Stomach (tissue), 9 donors: Measurements from ENCODE around the gene CYBA. TPM values are rescaled to one million over a fixed set of nuclear protein-coding genes. Genes with fewer than 3 reads are reported as not detected.

Experiments used
- DNase-seq, 2 donors: peaks; one replicate each; pipeline versions ENCODE4 v3.0.0 to v3.0.0-alpha.2; 2013 to 2019
- H3K27ac ChIP-seq, 5 donors: fragments of 200-600 bp in 4 of 5; sonication (generic) in 4 of 5; one replicate each; pipeline ENCODE4 v1.5.1; 2013 to 2019; ENCODE audit warnings: mild to moderate bottlenecking in 1 of 5, moderate library complexity in 1 of 5
- H3K27me3 ChIP-seq, 3 donors: fragments of 200-600 bp; sonication (generic); one replicate each; pipeline ENCODE4 v1.5.1; 2017 to 2019; ENCODE audit warnings: mixed run types in 1 of 3
- H3K36me3 ChIP-seq, 4 donors: fragments of 200-600 bp; sonication (generic); 1 replicate in 3 of 4; 2 replicates in 1 of 4; pipeline ENCODE4 v1.5.1; 2016 to 2019
- H3K4me1 ChIP-seq, 4 donors: fragments of 200-600 bp; sonication (generic); one replicate each; pipeline ENCODE4 v1.5.1; 2016 to 2019
- H3K4me3 ChIP-seq, 4 donors: fragments of 200-600 bp; sonication (generic) in 3 of 4; one replicate each; pipeline ENCODE4 v1.5.1; 2016 to 2019; ENCODE audit warnings: mild to moderate bottlenecking in 1 of 4
- H3K9me3 ChIP-seq, 4 donors: fragments of 200-600 bp; sonication (generic); one replicate each; pipeline ENCODE4 v1.5.1; 2016 to 2019
- EP300 ChIP-seq: sonication (generic); formaldehyde crosslinking; IDR thresholded peaks from one replicate; pipeline ENCODE4 v1.6.1; 2017; ENCODE audit warnings: antibody characterized with exemption
- POLR2A ChIP-seq, 4 donors: fragments of 450-650 bp; IDR thresholded peaks; one replicate each; pipeline ENCODE4 v1.6.1; 2016; ENCODE audit warnings: antibody characterized with exemption in 4 of 4, control low read depth in 2 of 4, mild to moderate bottlenecking in 1 of 4, moderate library complexity in 1 of 4
- POLR2AphosphoS5 ChIP-seq, 3 donors: sonication (generic); formaldehyde crosslinking; IDR thresholded peaks; one replicate each; pipeline ENCODE4 v1.6.1; 2016; ENCODE audit warnings: antibody characterized with exemption in 3 of 3
- WGBS, 5 donors: extraction: QIAGEN DNeasy Blood & Tissue Kit in 3 of 5; methylation state at CpG; one replicate each; pipeline versions ENCODE4 v1.1.5 to v1.1.7; 2013 to 2018; 5-methylcytosine and 5-hydroxymethylcytosine counted together
- intact Hi-C: fragments of 100-400 bp; cut with DNase I; formaldehyde crosslinking; loops from one replicate; pipeline ENCODE4 v1.15.1; 2023; ENCODE audit warnings: low total_unique reads
- polyA plus RNA-seq, 3 donors: library from polyadenylated mRNA; stranded (reverse); fragments of 200-250 nt; gene quantifications; one replicate each; pipeline ENCODE4 v1.2.3, GENCODE V29; 2013
- total RNA-seq, 5 donors: library from RNA; depleted of rRNA; stranded (reverse); fragments of >200 nt; gene quantifications; one replicate each; pipeline versions ENCODE4 v1.1.0 to v1.2.3, GENCODE V29; 2014 to 2016
- TF ChIP-seq, protein P1 (sequence below), 7 experiments: fragments of 450-650 bp in 4 of 7; fragments of 200-600 bp in 3 of 7; sonication (generic) in 3 of 7; IDR thresholded peaks; one replicate each; pipeline ENCODE4 v1.5.1; 2016 to 2019; ENCODE audit warnings: antibody characterized with exemption in 7 of 7, control low read depth in 2 of 7, mild to moderate bottlenecking in 1 of 7
- donor health status: healthy with polysubstance abuse.
- donor health status: Bipolar disorder and iron deficiency.
- donor health status: healthy.

CYBA gene
- total and polyA plus RNA-seq, 8 donors = 21.0 to 480 (median 162) TPM

DNA sequence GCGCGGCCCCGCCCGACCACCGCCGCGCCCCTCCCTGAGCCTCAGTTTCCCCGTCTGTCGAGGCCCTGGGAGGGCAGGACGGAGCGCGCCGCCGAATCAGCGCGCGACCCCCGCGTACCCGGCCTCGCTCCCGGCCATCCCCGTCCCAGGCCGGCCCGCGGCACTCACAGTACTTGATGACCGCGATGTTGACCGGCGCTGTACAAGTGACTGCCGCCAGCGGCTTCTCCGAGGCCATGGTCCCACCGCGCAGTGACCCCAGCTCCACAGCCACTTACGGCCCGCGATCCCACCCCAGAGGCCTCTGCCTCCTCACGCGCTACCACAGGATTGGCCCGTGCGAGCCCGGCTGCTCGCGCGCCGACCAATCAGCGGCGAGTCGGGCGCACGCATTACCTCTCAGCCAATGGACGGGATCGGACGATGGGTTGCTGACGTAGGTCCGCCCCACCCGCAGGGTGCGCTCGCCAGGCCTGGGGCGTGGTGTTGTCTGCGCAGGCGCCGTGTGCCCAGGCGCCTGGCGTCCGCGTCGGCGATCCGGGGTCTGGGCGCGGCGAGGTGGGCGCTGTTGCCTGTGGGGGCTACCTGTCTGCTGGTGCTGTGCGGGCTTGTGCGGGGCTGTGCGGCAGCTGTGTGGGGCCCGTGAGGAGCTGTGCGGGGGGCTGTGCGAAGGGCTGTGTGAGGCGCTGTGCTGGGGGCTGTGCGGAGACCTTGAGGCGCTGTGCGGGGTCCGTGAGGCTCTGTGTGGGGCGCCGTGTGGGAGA, 12.2 kb upstream of the CYBA start, which contains the start of gene MVD:
Gene MVD (minus strand): TSS at position 249 of the 764 bp plus-strand sequence. CDS start 11 bp downstream, at position 238.
- intact Hi-C loops = no loop called here

DNA sequence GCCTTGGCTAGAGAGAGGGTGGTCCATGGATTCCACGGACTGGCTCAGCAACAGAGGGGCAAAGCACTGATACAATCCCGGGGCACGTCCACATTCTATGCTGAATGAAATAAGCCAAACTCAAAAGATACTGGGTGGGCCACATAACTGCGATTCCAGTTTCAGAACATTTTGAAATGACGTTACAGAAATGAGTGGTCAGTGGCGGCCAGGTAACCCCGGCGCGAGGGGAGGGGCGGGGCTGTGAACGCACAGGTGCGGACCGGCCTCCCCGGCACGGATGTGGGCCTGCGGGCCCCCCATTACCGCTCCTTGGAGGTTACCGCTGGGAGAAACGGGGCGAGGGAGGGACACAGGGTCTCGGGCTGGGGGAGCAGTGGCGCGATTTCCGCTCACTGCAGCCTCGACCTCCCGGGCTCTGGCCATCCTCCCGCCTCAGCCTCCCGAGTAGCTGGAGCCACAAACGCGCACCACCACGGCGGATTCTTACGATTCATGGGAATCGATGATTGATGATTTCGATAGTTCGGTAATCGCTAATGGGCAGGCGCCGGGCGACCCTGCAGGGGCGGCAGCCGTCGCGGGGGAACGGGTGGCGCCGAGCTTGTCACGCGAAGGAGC, 11.5 kb upstream of the CYBA start:
- Histone ChIP-seq H3K27ac (peak overlapping the region; percentile 90 to 96 (median 94)), H3K27me3 (no peaks in the 10 kb centered on the region), H3K36me3 (peaks cover 3 to 16% (median 12%) of the 10 kb centered on the region in 4 donors), H3K4me3 (peak overlapping the region; percentile 79 to 96 (median 94)), H3K9me3 (no peaks in the 10 kb centered on the region), H3K4me1 (peaks cover 12 to 44% (median 24%) of the 10 kb centered on the region in 4 donors)
- intact Hi-C loops = no loop called here
- 1 to 2% (median 1%) methylated on average over 30 to 49 of the region's 49 CpGs for WGBS, 5 donors
- DNase-seq = no peak
- no peak for TF ChIP-seq EP300
- TF ChIP-seq POLR2A (IDR thresholded peaks at IDR 0.05) = no peak
- TF ChIP-seq, protein P1, sequence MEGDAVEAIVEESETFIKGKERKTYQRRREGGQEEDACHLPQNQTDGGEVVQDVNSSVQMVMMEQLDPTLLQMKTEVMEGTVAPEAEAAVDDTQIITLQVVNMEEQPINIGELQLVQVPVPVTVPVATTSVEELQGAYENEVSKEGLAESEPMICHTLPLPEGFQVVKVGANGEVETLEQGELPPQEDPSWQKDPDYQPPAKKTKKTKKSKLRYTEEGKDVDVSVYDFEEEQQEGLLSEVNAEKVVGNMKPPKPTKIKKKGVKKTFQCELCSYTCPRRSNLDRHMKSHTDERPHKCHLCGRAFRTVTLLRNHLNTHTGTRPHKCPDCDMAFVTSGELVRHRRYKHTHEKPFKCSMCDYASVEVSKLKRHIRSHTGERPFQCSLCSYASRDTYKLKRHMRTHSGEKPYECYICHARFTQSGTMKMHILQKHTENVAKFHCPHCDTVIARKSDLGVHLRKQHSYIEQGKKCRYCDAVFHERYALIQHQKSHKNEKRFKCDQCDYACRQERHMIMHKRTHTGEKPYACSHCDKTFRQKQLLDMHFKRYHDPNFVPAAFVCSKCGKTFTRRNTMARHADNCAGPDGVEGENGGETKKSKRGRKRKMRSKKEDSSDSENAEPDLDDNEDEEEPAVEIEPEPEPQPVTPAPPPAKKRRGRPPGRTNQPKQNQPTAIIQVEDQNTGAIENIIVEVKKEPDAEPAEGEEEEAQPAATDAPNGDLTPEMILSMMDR (IDR thresholded peaks at IDR 0.05) = no peak
- no peak for TF ChIP-seq POLR2AphosphoS5 (IDR thresholded peaks at IDR 0.05)

More for the DNA sequence above, 12.2 kb upstream of the CYBA start, which contains the start of gene MVD:
- 0% methylated on average over 51 to 88 of the region's 88 CpGs for WGBS, 5 donors
- Histone ChIP-seq H3K27me3 (no peaks in the 10 kb centered on the region), H3K36me3 (peaks cover 3 to 9% (median 5%) of the 10 kb centered on the region in 4 donors), H3K27ac (peak within 1 kb of the TSS; percentile 90 to 96 (median 94)), H3K9me3 (no peaks in the 10 kb centered on the region), H3K4me3 (peak within 1 kb of the TSS; percentile 79 to 96 (median 94)), H3K4me1 (peaks cover 12 to 44% (median 24%) of the 10 kb centered on the region in 4 donors)
- TF ChIP-seq EP300 = no peak
- TF ChIP-seq, protein P1 (IDR thresholded peaks at IDR 0.05) = peak in 1 of 7 experiments; percentile 10
- peak in 2 of 4 donors; percentile 32 to 69 for TF ChIP-seq POLR2A (IDR thresholded peaks at IDR 0.05)
- TF ChIP-seq POLR2AphosphoS5 (IDR thresholded peaks at IDR 0.05) = peak; percentile 85 to 94 (median 92)
- peak; percentile 97 to 100 for DNase-seq

DNA sequence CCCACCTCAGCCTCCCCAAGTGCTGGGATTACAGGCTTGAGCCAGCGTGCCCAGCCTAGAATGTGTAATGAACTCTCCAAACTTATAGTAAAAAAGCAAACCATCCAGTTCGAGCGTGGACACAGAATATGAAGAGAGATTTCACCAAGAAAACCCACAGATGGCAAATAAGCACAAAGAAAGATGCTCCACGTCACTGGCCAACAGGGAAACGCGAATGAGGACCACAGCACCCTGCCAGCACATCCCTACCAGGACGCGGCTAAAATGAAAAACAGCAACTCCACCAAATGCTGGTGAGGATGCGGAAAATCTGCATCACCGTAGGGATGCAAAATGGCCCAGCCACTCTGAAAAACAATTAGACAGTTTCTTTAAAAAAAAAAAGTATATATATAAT, 10.6 kb upstream of the CYBA start:
- Histone ChIP-seq H3K36me3 (peaks cover 3 to 23% (median 18%) of the 10 kb centered on the region in 4 donors), H3K4me1 (peaks cover 12 to 44% (median 24%) of the 10 kb centered on the region in 4 donors), H3K27ac (no peak overlapping the region), H3K9me3 (no peaks in the 10 kb centered on the region), H3K27me3 (no peaks in the 10 kb centered on the region), H3K4me3 (no peak overlapping the region)
- TF ChIP-seq EP300 (no peak), POLR2AphosphoS5 (IDR thresholded peaks at IDR 0.05) (no peak), POLR2A (IDR thresholded peaks at IDR 0.05) (no peak)
- TF ChIP-seq, protein P1 (IDR thresholded peaks at IDR 0.05) = no peak
- intact Hi-C loops = no loop called here
- 76 to 84% (median 80%) methylated on average over 10 of the region's 10 CpGs for WGBS, 5 donors
- DNase-seq = no peak

DNA sequence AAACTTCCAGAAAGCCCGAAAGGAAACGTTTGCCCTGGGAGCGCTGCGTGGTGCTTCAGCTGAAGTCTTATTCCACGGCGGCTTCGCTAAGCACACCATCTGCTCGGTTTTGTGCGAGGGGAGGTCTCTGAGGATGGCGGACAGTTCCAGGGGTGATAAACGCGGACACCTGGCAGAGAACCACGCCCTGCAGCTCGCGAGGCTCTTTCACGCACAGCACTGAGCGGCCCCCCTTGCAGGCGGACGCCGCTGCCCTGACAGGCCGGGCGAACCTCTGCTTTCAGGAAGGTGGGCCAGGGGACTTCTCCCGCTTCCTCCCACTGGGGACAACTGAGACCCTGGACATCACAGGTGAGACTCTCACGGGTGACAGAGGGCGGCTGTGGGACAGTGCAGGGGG, 8.3 kb upstream of the CYBA start:
- TF ChIP-seq, protein P1 (IDR thresholded peaks at IDR 0.05) = no peak
- no peak for TF ChIP-seq EP300
- no peak for TF ChIP-seq POLR2A (IDR thresholded peaks at IDR 0.05)
- no peak for TF ChIP-seq POLR2AphosphoS5 (IDR thresholded peaks at IDR 0.05)
- H3K36me3 ChIP-seq = peaks cover 8 to 46% (median 41%) of the 10 kb centered on the region in 4 donors
- H3K4me3 ChIP-seq = no peak overlapping the region
- no peak overlapping the region for H3K27ac ChIP-seq
- WGBS, 5 donors = 89 to 94% (median 92%) methylated on average over 16 to 25 of the region's 25 CpGs
- no peak for DNase-seq
- no peaks in the 10 kb centered on the region for H3K27me3 ChIP-seq
- no peaks in the 10 kb centered on the region for H3K9me3 ChIP-seq
- H3K4me1 ChIP-seq = peaks cover 11 to 31% (median 21%) of the 10 kb centered on the region in 4 donors
- intact Hi-C loops = no loop called here
